ENCODE data around the gene CASKIN2. TPM values are rescaled to one million over a fixed set of nuclear protein-coding genes. Genes with fewer than 3 reads are reported as not detected.

CASKIN2 gene
- polyA plus RNA-seq, 1 donor, result 32.0 TPM

DNA sequence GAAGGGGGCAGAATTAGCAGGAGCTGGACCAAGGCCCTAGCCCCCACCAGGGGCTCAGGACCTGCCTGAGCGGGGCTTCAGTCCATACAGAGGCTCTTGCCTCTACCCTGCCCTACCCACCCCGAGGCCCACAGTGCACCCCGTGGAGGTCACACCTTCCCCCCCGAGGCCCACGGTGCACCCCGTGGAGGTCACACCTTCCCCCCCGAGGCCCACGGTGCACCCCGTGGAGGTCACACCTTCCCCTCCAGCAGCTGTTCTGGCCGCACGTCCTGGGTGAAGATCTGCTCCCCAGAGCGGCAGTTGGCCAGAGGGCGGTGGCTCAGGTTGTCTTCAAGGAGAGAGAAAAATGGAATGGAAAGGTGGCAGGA lies 11.4 kb downstream of the CASKIN2 start:
- no peak for DNase-seq

DNA sequence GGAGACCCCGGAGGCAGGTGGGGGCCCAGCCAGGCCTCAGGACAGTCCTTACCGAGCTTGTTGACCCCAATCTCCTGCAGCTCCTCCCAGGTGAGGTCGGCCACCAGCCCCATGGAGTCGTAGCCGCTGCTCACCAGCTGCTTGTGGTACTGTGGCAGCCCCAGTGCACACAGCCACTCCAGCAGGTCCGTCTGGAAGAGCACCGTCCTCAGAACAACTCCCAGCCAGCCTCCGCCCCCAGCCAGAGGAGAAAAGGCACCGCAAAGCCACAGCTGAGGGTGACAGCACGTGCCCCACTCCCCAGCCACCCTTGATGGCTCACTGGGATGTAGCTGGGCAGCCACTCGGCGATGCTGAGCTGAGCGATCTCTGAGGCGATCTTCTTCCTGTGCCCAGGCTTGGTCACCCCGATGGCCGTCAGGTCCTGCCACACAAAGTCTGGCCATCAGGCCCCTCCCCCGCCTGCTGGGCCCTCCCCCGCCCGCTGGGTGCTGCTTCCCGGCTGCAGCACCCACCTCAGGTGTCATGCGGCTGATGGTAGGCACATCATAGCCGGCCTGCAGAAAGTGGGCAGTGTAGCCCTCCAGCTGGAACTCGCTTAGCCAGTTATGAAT lies 11.9 kb downstream of the CASKIN2 start:
- DNase-seq, result no peak

DNA sequence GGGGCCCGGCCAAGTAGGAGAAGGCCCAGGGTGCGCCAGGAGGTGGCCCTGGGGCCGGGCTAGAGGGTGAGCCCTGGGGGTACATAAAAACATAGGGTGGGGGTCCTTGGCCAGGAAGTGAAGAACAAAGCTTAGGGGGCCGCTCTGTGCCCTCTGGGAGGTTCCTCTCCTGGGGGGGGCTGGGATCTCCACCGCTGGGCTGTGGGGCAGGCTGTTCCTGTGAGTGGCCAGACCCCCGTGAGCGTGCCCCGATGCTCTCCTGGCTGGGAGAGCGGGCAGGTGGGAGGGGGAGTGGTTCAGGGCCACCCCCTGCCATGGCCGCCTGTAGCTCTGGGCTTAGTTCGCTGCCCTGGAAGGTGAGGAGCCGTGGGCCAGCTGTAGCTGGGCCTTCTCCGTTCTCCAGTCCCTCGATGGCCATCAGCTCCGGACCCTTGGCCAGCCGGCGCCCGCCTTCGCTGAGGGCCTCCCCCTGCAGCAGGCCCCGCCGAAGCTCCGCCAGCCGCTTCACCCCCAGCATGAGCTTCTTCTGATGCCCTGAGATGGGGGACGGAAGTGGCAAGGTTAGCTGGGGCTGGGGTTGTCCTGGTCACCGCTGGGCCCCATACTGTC lies 12.5 kb downstream of the CASKIN2 start:
- DNase-seq, result no peak

GRCh38 chr17:75502072-75502720 lies 13.1 kb downstream of the CASKIN2 start:
- no peak for DNase-seq

GRCh38 chr17:75501378-75502071 lies 13.8 kb downstream of the CASKIN2 start:
- DNase-seq, result no peak

GRCh38 chr17:75500419-75501216 lies 14.7 kb downstream of the CASKIN2 start:
- no peak for DNase-seq

DNA sequence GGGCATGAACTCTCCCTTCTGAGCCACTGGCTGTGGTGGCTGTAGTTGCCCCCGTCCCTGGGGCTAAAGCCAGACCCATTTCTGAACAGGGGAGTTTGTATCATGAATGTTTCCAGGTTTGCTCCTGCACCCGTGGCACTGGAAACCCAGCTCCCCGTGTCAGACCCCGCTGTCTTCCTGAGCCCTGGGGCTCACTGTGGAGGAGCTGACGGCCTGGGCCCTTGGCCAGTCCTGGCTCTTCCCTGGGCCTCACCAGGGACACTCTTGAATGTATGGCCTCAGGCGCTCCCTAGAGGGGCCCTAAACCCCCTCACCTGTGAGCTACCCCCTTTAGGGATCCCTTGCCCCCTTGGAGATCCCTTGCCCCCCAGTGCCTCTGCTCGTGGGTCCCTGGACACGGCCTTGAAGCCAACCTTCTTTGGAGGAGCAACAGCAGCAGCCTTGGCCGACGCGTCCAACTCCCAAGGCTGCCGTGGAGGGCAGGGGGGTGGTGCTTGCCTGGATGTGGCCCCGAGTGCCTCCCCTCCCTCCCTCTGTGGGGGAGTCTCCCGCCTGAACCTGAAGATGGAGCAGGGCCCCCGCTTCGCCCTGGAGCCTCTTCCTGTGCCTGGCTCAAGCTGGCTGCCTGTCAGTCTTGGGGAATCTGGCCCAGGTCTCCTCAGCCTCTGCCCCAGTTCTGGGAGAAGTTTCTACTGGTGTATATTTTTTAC lies 15.9 kb downstream of the CASKIN2 start:
- no peak for DNase-seq

DNA sequence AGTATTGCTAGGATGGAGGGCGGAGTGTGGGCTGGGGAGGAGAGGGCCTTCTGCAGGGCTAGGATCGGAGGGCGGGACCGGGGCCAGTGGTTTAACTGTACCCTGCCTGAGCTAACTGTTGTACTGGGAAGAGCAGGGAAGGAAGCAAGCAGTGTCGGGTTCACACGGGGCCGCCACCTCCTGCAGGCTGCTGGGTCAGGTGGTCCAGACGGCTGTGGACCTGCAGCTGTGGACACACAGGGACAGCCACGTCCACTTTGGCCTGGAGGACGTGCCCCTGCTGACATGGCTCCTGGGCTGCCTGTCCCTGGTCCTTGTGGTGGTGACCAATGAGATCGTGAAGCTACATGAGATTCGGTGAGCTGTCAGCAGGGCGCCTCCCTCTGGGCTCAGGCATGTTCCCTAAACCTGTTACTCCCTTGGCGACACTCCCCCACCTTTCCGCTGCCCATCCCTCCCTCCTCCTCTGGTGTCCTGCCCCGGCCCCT lies 16.6 kb downstream of the CASKIN2 start:
- no peak for DNase-seq

DNA sequence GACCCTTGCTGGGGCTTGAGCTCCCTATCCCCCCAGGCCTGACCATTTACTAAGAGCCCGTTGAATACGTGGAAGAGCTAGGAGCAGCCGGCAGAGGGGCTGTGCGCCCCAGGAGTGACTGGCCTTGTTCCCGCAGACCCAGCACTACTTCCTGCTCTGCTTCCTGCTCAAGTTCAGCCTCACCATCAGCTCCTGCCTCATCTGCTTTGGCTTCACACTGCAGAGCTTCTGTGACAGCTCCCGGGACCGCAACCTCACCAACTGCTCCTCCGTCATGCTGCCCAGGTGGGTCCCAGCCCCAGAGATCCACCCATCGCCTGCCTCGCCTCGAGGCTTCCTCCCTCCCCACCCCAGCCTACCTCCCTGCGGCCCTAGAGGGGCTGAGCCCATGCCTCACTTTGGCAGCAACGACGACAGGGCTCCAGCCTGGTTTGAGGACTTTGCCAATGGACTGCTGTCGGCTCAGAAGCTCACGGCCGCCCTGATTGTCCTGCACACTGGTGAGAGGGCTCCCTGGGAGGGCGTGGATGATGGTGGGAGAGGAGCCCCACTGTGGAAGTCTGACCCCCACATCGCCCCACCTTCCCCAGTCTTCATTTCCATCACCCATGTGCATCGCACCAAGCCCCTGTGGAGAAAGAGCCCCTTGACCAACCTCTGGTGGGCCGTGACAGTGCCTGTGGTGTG lies 17.2 kb downstream of the CASKIN2 start:
- no peak for DNase-seq

- DNase-seq, result no peak
These were observed 19.3 kb downstream of the CASKIN2 start for GRCh38 chr17:75496005-75496404.

GRCh38 chr17:75494326-75494877 lies 20.9 kb downstream of the CASKIN2 start:
- no peak for DNase-seq

- DNase-seq, result no peak
These were observed 21.7 kb downstream of the CASKIN2 start for GRCh38 chr17:75493476-75494129.

DNA sequence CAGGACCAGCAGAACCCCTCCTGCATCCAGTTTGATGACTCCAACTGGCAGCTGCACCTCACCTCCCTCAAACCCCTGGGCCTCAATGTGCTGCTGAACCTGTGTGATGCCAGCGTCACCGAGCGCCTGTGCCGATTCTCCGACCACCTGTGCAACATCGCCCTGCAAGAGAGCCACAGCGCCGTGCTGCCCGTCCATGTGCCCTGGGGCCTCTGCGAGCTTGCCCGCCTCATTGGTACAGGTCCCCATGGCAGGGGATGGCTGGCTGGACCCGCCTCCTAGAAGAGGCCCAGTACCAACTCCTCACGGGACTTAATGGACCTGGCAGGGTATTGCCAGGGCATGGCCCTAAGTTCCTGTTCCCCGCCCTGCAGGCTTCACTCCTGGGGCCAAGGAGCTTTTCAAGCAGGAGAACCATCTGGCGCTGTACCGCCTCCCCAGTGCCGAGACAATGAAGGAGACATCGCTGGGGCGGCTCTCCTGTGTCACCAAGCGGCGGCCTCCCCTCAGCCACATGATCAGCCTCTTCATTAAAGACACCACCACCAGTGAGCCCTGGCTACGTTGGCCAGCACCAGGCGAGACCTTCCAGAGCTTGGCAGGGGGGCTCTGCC lies 22.7 kb downstream of the CASKIN2 start:
- DNase-seq, result no peak

DNA sequence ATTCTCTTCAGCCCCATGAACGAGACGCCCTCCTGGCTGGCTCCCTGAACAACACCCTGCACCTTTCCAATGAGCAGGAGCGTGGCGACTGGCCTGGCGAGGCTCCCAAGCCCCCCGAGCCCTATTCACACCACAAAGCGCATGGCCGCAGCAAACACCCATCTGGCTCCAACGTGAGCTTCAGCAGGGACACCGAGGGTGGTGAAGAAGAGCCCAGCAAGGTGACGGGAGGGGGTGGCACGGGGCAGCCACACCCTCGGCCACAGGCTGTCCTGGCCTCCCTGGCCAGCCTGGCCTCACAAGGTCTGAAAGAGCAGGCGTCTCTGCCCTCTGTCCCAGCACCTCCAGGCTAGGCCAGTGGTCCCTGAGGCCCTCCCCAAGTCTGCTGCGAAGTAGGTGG lies 23.7 kb downstream of the CASKIN2 start:
- DNase-seq, result no peak

DNA sequence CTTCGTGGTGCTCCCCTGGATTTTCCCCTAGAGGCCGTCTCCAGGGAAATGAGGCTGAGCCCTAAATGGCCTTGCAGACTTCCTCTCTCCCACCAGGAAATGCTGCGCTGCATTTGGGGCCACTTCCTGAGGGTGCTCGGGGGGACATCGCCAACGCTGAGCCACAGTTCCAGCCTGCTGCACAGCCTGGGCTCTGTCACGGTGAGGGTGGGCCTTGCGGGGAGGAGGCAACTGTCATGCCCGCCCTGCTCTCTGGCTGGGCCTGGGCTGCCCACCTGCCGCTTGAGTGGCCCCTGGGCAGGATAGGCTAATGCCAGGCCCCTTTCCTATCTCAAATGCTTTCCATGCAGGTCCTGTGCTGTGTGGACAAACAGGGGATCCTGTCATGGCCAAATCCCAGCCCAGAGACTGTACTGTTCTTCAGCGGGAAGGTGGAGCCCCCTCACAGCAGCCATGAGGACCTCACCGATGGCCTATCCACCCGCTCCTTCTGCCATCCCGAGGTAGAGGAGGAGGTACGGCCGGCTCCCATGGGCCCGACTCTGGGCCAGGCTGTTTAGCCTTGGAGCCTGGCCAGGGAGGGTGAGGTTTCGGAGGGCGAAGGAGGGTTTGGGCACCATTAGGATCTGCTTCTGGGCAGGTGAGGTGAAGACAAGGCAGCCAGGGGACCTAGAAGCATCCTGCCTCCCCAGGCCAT lies 24.2 kb downstream of the CASKIN2 start:
- no peak for DNase-seq

DNA sequence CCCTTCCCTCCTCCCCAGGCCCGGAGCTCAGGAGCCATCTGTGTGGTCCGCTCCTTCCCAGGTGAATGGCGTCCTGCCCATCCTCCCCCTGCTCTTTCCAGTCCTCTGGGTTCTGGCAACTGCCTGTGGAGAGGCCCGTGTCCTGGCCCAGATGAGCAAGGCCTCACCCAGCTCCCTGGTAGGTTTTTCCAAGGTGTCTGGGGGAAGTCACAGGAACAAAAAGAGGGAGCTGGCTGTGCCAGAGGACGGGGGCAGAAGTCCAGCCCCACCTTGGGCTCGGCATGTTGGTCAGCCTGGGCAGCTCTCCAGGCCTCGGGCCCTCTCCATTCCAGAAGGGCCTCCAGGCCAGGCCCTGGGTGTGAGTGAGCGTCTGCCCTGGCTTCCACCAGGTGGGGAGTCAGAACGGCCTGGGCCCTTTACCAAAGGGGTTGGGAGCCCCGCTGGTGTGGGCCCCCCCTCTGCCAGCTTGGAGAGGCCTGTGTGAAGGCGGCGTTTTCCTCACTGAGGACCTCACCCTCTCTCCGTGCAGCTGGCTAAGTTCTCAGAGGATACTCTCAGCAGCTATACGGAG lies 25.1 kb downstream of the CASKIN2 start:
- no peak for DNase-seq

GRCh38 chr17:75489511-75489955 lies 25.8 kb downstream of the CASKIN2 start:
- DNase-seq, result no peak

DNA sequence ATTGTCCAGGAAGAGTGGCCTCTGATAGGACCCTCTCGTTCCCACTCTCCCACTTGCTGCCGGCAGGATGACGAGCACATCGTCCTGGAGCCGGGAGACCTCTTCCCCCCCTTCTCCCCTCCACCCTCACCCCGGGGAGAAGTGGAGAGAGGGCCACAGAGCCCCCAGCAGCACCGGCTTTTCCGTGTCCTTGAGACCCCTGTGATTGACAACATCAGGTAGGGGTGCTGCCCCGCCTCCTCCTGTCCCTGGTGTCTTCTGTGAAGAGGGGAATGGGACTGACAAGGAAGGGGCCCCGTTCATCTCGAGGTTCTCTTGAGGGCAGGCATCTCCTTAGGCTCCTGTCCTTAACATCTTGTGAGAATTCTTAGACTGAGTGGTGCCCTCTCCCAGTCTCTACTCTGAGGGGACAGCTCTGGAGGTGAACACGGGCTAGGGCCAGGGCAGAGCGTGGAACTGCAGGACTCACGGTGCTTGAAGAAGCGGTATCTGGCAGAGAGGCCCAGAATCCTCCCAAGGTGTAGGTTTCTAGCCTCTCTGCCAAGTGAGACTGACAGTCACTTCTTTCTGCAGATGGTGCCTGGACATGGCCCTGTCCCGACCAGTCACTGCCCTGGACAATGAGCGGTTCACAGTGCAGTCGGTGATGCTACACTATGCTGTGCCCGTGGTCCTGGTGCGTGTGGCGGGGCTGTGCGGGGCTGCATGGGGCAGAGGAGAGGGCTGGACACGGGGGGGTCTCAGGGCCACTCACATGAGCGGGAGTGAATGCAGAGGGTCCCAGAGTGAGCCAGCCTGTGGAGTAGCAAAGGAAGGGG lies 26.4 kb downstream of the CASKIN2 start:
- DNase-seq, result no peak
